ENCODE measurements around the gene ROCK2.

- TF ChIP-seq CTCF (IDR thresholded peaks at IDR 0.05) (no peak), POLR2AphosphoS5 (IDR thresholded peaks at IDR 0.05; ENCODE audit: low read depth, low read length) (no peak), SIN3A (IDR thresholded peaks at IDR 0.05; ENCODE audit: borderline replicate concordance, low read depth, low read length) (no peak), TEAD4 (IDR thresholded peaks at IDR 0.05; ENCODE audit: borderline replicate concordance, insufficient read depth) (no peak), FOXM1 (IDR thresholded peaks at IDR 0.05; ENCODE audit: low read depth) (no peak), EZH2phosphoT487 (IDR thresholded peaks at IDR 0.05; ENCODE audit: borderline replicate concordance, low read depth) (no peak), ELF1 (IDR thresholded peaks at IDR 0.05) (no peak), RFX5 (IDR thresholded peaks at IDR 0.05; ENCODE audit: low read length) (no peak), TAF1 (IDR thresholded peaks at IDR 0.05; ENCODE audit: borderline replicate concordance, low read depth, low read length) (no peak), TCF12 (IDR thresholded peaks at IDR 0.05) (no peak), JUND (IDR thresholded peaks at IDR 0.05) (no peak), EP300 (IDR thresholded peaks at IDR 0.05; ENCODE audit: borderline replicate concordance in 1 of 2, low read depth in 1 of 2, low read length in 1 of 2) (no peak), NRF1 (IDR thresholded peaks at IDR 0.05; ENCODE audit: low read depth, low read length) (no peak), MAX (IDR thresholded peaks at IDR 0.05; ENCODE audit: low read depth) (no peak)
These were observed 65.0 kb downstream of the ROCK2 start for GRCh38 chr2:11279398-11279797.

Data from SK-N-SH (cell line).